Fibroblast of skin of right quadriceps (primary cell): ENCODE results near the gene SUFU.
"Not testable (repeated sequence)": the region's sequence is repeated elsewhere in the genome, so short reads cannot be mapped to it uniquely, and the experiment has no call there.

ENCODE experiments used
- DNase-seq: peaks from one replicate; pipeline ENCODE4 v3.0.0-alpha.2; 2013

The SUFU gene

GRCh38 chr10:102480396-102480795 is 23.4 kb upstream of the SUFU start:
- DNase-seq = no peak

- no peak for DNase-seq
Measured at GRCh38 chr10:102484021-102484420, 19.8 kb upstream of the SUFU start.

GRCh38 chr10:102485093-102485784 is 18.5 kb upstream of the SUFU start:
- DNase-seq = no peak

- no peak for DNase-seq
Measured at GRCh38 chr10:102491136-102491535, 12.6 kb upstream of the SUFU start.

- DNase-seq = no peak
Measured at GRCh38 chr10:102492344-102492939, 11.3 kb upstream of the SUFU start.

- no peak for DNase-seq
Measured at GRCh38 chr10:102492983-102493382, 10.8 kb upstream of the SUFU start.

- DNase-seq = no peak
Measured at GRCh38 chr10:102493771-102494170, 10.0 kb upstream of the SUFU start.

- no peak for DNase-seq
Measured at GRCh38 chr10:102497545-102497944, 6.2 kb upstream of the SUFU start.

- no peak for DNase-seq
Measured at GRCh38 chr10:102499356-102499755, 4.4 kb upstream of the SUFU start.

GRCh38 chr10:102500686-102501085 is 3.1 kb upstream of the SUFU start:
- not testable (repeated sequence) for DNase-seq

- no peak for DNase-seq
Measured at GRCh38 chr10:102501201-102502028, 2.4 kb upstream of the SUFU start.

- peak; percentile 100 for DNase-seq
Measured at GRCh38 chr10:102502029-102502336, 1.8 kb upstream of the SUFU start.

- DNase-seq = peak; percentile 100
Measured at GRCh38 chr10:102502337-102503151, 1.2 kb upstream of the SUFU start, which contains the start of gene ACTR1A. Gene ACTR1A (minus strand): TSS chr10:102502712. CDS start chr10:102502647, 65 bp downstream.

GRCh38 chr10:102504179-102504975 is 605 bp downstream of the SUFU start:
- no peak for DNase-seq

GRCh38 chr10:102504976-102505300 is 1.2 kb downstream of the SUFU start:
- no peak for DNase-seq

- DNase-seq = no peak
Measured at GRCh38 chr10:102505462-102506115, 1.8 kb downstream of the SUFU start.

GRCh38 chr10:102507521-102507920 is 3.7 kb downstream of the SUFU start:
- DNase-seq = no peak

- no peak for DNase-seq
Measured at GRCh38 chr10:102508506-102508905, 4.7 kb downstream of the SUFU start.

GRCh38 chr10:102509387-102509786 is 5.6 kb downstream of the SUFU start:
- DNase-seq = peak; percentile 52

GRCh38 chr10:102511583-102512274 is 8.0 kb downstream of the SUFU start:
- DNase-seq = no peak
